ENCODE data around the gene NOP9. TPM values are rescaled to one million over a fixed set of nuclear protein-coding genes. Genes with fewer than 3 reads are reported as not detected.

NOP9 gene
- total RNA-seq, 1 experiment from 2014 or later = 39.4 TPM

- ATAC-seq = no peak
- Histone ChIP-seq H3K36me3 (ENCODE audit: control insufficient read depth in 1 of 2, insufficient read depth in 2 of 2, low read length in 2 of 2) (peaks cover 37 to 45% of the 10 kb centered on the region in 2 experiments), H3K9me3 (ENCODE audit: control insufficient read depth in 1 of 2, insufficient read depth in 1 of 2, low read depth in 1 of 2, low read length in 2 of 2) (no peaks in the 10 kb centered on the region), H3K4me1 (ENCODE audit: control insufficient read depth in 1 of 2, insufficient read depth in 2 of 2, low read length in 2 of 2) (peaks cover 17 to 31% of the 10 kb centered on the region in 2 experiments), H3K27ac (ENCODE audit: low read depth, low read length) (peak overlapping the region; percentile 77), H4K20me1 (ENCODE audit: insufficient read depth) (no peaks in the 10 kb centered on the region), H3K4me3 (replicated peaks in 1 of 2; ENCODE audit: low read depth in 1 of 2, low read length in 2 of 2) (peak overlapping the region; percentile 66 to 80), H3K79me2 (ENCODE audit: insufficient read depth, low read length) (peaks cover 28% of the 10 kb centered on the region), H2AFZ (ENCODE audit: low read depth, low read length, poor library complexity, severe bottlenecking) (no peak overlapping the region), H3K27me3 (ENCODE audit: insufficient read depth, low read length) (no peaks in the 10 kb centered on the region), H3K9me2 (ENCODE audit: insufficient read depth) (no peaks in the 10 kb centered on the region), H3K9ac (ENCODE audit: low read length) (peak overlapping the region; percentile 79), H3K4me2 (ENCODE audit: low read length) (peak overlapping the region; percentile 95)
- POLR2A ChIA-PET = interaction anchor here (0.8 to 3.7 kb wide), 4 partner anchors 29 to 207 kb away, joined by 3 to 30 read pairs (median 6); partner anchors contain the start of genes KHNYN, PCK2, RABGGTA and TINF2
- BruUV-seq (replicated peaks) = no TSS peak
- TF ChIP-seq YY1 (IDR thresholded peaks at IDR 0.05; ENCODE audit: extremely low read depth, insufficient replicate concordance, low read depth, low read length) (no peak), SIN3A (IDR thresholded peaks at IDR 0.05; ENCODE audit: low read depth) (no peak), ELF1 (IDR thresholded peaks at IDR 0.05; ENCODE audit: borderline replicate concordance, low read depth) (no peak), ZBTB33 (IDR thresholded peaks at IDR 0.05; ENCODE audit: extremely low read depth, insufficient replicate concordance, low read length) (no peak), JUND (IDR thresholded peaks at IDR 0.05) (no peak), EZH2 (IDR thresholded peaks at IDR 0.05) (no peak), SRF (IDR thresholded peaks at IDR 0.05; ENCODE audit: low read depth) (no peak), POLR2AphosphoS5 (IDR thresholded peaks at IDR 0.05; ENCODE audit: low read depth, low read length) (no peak)
- DNase-seq (ENCODE audit: low read depth, low spot score) = no peak
- CTCF ChIA-PET = interaction anchor here (1.1 to 4.7 kb wide), 6 partner anchors 8 to 136 kb away, joined by 3 to 71 read pairs (median 12); partner anchors contain the start of genes CIDEB and TINF2
- RAD21 ChIA-PET (ENCODE audit: low non-redundant PET in 1 of 2, low total read pairs in 2 of 2, uncharacterized antibody in 2 of 2, unreplicated experiment in 2 of 2) = interaction anchor here (0.7 to 1.8 kb wide), 3 partner anchors 57 to 131 kb away, joined by 3 to 9 read pairs (median 4); partner anchors contain the start of gene TINF2 (in 2 of the 2)
- intact Hi-C loops (cut with micrococcal nuclease) = no loop called here
These were observed 803 bp downstream of the NOP9 start for GRCh38 chr14:24300326-24300980.
